Measurements from ENCODE around the gene NOTCH3.

Gene NOTCH3

GRCh38 chr19:15195371-15196334 lies 5.1 kb downstream of the NOTCH3 start:
- DNase-seq = peak; percentile 76

- peak; percentile 69 for DNase-seq
Measured at GRCh38 chr19:15194938-15195337, 5.9 kb downstream of the NOTCH3 start.

- no peak for DNase-seq
Measured at GRCh38 chr19:15191982-15192381, 8.8 kb downstream of the NOTCH3 start.

- no peak for DNase-seq
Measured at GRCh38 chr19:15191514-15191913, 9.3 kb downstream of the NOTCH3 start.

GRCh38 chr19:15188851-15189250 lies 11.9 kb downstream of the NOTCH3 start:
- no peak for DNase-seq

- no peak for DNase-seq
Measured at GRCh38 chr19:15187026-15188007, 13.5 kb downstream of the NOTCH3 start.

GRCh38 chr19:15185188-15185587 lies 15.6 kb downstream of the NOTCH3 start:
- DNase-seq = no peak

GRCh38 chr19:15184776-15185175 lies 16.0 kb downstream of the NOTCH3 start:
- DNase-seq = peak; percentile 30

GRCh38 chr19:15181394-15181793 lies 19.4 kb downstream of the NOTCH3 start:
- DNase-seq = no peak

- no peak for DNase-seq
Measured at GRCh38 chr19:15180451-15181390, 20.1 kb downstream of the NOTCH3 start.

GRCh38 chr19:15178629-15179308 lies 22.0 kb downstream of the NOTCH3 start:
- no peak for DNase-seq

GRCh38 chr19:15177269-15178116 lies 23.3 kb downstream of the NOTCH3 start:
- peak; percentile 84 for DNase-seq

- DNase-seq = no peak
Measured at GRCh38 chr19:15175609-15176008, 25.2 kb downstream of the NOTCH3 start.

- DNase-seq = no peak
Measured at GRCh38 chr19:15173746-15174404, 26.9 kb downstream of the NOTCH3 start.

- no peak for DNase-seq
Measured at GRCh38 chr19:15170345-15170744, 30.4 kb downstream of the NOTCH3 start.

- DNase-seq = no peak
Measured at GRCh38 chr19:15169541-15170285, 31.1 kb downstream of the NOTCH3 start.

GRCh38 chr19:15166700-15167099 lies 34.1 kb downstream of the NOTCH3 start:
- no peak for DNase-seq

- DNase-seq = no peak
Measured at GRCh38 chr19:15161028-15161984, 39.5 kb downstream of the NOTCH3 start.
